ENCODE measurements around the gene SMPD2. TPM values are rescaled to one million over a fixed set of nuclear protein-coding genes. Genes with fewer than 3 reads are reported as not detected.

Gene SMPD2
- total and polyA plus RNA-seq, 9 of the 15 experiments (the other 6 are each of a cell fraction or from before 2014, with no cell fraction given) = 0.13 to 21.8 (median 18.3) TPM

- no peak for FAIRE-seq
- WGBS (ENCODE audit: insufficient coverage, low coverage, missing lambda C conversion rate) = 71% methylated on average over 1 of the region's 1 CpG
These were observed 45.5 kb downstream of the SMPD2 start for GRCh38 chr6:109486068-109486467.

GRCh38 chr6:109488001-109488400 is 47.5 kb downstream of the SMPD2 start:
- Histone ChIP-seq H3K4me2 (ENCODE audit: insufficient read depth, low read length) (no peak overlapping the region), H3K9me3 (replicated peaks; ENCODE audit: control insufficient read depth, insufficient read depth, low read depth, low read length) (no peaks in the 10 kb centered on the region), H3K9me1 (ENCODE audit: control insufficient read depth, insufficient read depth, low read length) (no peaks in the 10 kb centered on the region), H3K4me1 (replicated peaks in 1 of 2; ENCODE audit: control insufficient read depth in 2 of 2, insufficient read depth in 2 of 2, low read length in 2 of 2) (peaks cover 0 to 17% of the 10 kb centered on the region in 2 experiments; a peak in 4 of 5 replicates), H4K20me1 (replicated peaks; ENCODE audit: control insufficient read depth, insufficient read depth, low read length) (no peaks in the 10 kb centered on the region), H3K9ac (ENCODE audit: insufficient read depth in 1 of 2, low read depth in 2 of 2, low read length in 2 of 2) (no peak overlapping the region), H3K4me3 (no peak overlapping the region), H2AFZ (ENCODE audit: low read depth, low read length) (no peak overlapping the region), H3K27ac (ENCODE audit: extremely low read depth, low read depth, low read length) (no peak overlapping the region), H3K27me3 (ENCODE audit: control insufficient read depth in 2 of 2, insufficient read depth in 2 of 2, low read length in 2 of 2) (no peaks in the 10 kb centered on the region), H3K79me2 (ENCODE audit: control insufficient read depth, insufficient read depth, low read length) (no peaks in the 10 kb centered on the region), H3K36me3 (ENCODE audit: control insufficient read depth, insufficient read depth, low read length) (no peaks in the 10 kb centered on the region)
- POLR2A ChIA-PET = interaction anchor here (0.6 kb wide), 1 partner anchor 474 kb away, joined by 5 read pairs; no protein-coding TSS in a partner anchor
- BruUV-seq (replicated peaks) = no TSS peak
- in situ Hi-C loops (cut with MboI) = no loop called here
- CTCF ChIA-PET (ENCODE audit: low intra/inter-chr PET ratio) = no interaction called here
- no peak for DNase-seq (ENCODE audit: extremely low read depth in 1 of 4, low spot score in 3 of 4)
- no peak for FAIRE-seq
- ATAC-seq = no peak
- intact Hi-C loops (cut with micrococcal nuclease) = no loop called here
- TF ChIP-seq ZNF695 (CRISPR knock-in tag; IDR thresholded peaks at IDR 0.05) (no peak), TOE1 (IDR thresholded peaks at IDR 0.05; ENCODE audit: borderline replicate concordance) (no peak), TOE1 (CRISPR knock-in tag; IDR thresholded peaks at IDR 0.05; ENCODE audit: borderline replicate concordance, low read depth) (no peak), MBD1 (CRISPR knock-in tag; IDR thresholded peaks at IDR 0.05) (no peak), CHD2 (IDR thresholded peaks at IDR 0.05; ENCODE audit: low read depth, low read length) (no peak), TRIM28 (IDR thresholded peaks at IDR 0.05) (no peak), E2F5 (CRISPR knock-in tag; IDR thresholded peaks at IDR 0.05) (no peak), GTF3C2 (IDR thresholded peaks at IDR 0.05; ENCODE audit: borderline replicate concordance, extremely low read depth, insufficient read length) (no peak), ZNF79 (CRISPR knock-in tag; IDR thresholded peaks at IDR 0.05; ENCODE audit: low read depth) (no peak), MTA1 (IDR thresholded peaks at IDR 0.05; ENCODE audit: borderline replicate concordance) (no peak), PHB (CRISPR knock-in tag; IDR thresholded peaks at IDR 0.05) (no peak), GABPB1 (CRISPR knock-in tag; IDR thresholded peaks at IDR 0.05) (no peak)

More at GRCh38 chr6:109486068-109486467, 45.5 kb downstream of the SMPD2 start:
- POLR2A ChIA-PET = no interaction called here
- Histone ChIP-seq H3K9ac (ENCODE audit: insufficient read depth in 1 of 2, low read depth in 2 of 2, low read length in 2 of 2) (no peak overlapping the region), H3K79me2 (ENCODE audit: control insufficient read depth, insufficient read depth, low read length) (peaks cover 19% of the 10 kb centered on the region), H3K4me1 (replicated peaks in 1 of 2; ENCODE audit: control insufficient read depth in 2 of 2, insufficient read depth in 2 of 2, low read length in 2 of 2) (peaks cover 17 to 20% of the 10 kb centered on the region in 2 experiments), H2AFZ (ENCODE audit: low read depth, low read length) (no peak overlapping the region), H3K27ac (ENCODE audit: extremely low read depth, low read depth, low read length) (no peak overlapping the region), H3K4me2 (ENCODE audit: insufficient read depth, low read length) (no peak overlapping the region), H3K9me3 (replicated peaks; ENCODE audit: control insufficient read depth, insufficient read depth, low read depth, low read length) (no peaks in the 10 kb centered on the region), H3K4me3 (no peak overlapping the region), H3K27me3 (ENCODE audit: control insufficient read depth in 2 of 2, insufficient read depth in 2 of 2, low read length in 2 of 2) (no peaks in the 10 kb centered on the region), H3K36me3 (ENCODE audit: control insufficient read depth, insufficient read depth, low read length) (peaks cover 9% of the 10 kb centered on the region), H4K20me1 (replicated peaks; ENCODE audit: control insufficient read depth, insufficient read depth, low read length) (no peaks in the 10 kb centered on the region), H3K9me1 (ENCODE audit: control insufficient read depth, insufficient read depth, low read length) (no peaks in the 10 kb centered on the region)
- TF ChIP-seq POLR3G (IDR thresholded peaks at IDR 0.05; ENCODE audit: extremely low read depth, insufficient read length, insufficient replicate concordance) = no peak
- CTCF ChIA-PET (ENCODE audit: low intra/inter-chr PET ratio) = no interaction called here
- BruUV-seq (replicated peaks) = no TSS peak
- DNase-seq (ENCODE audit: extremely low read depth in 1 of 4, low spot score in 3 of 4) = no peak
- intact Hi-C loops (cut with micrococcal nuclease) (no loop called here), in situ Hi-C loops (cut with MboI) (no loop called here)
- ATAC-seq = no peak
